ENCODE measurements around the gene KDELR1. TPM values are rescaled to one million over a fixed set of nuclear protein-coding genes. Genes with fewer than 3 reads are reported as not detected.
A peak's percentile ranks its signal among the peaks of the same experiment; 100 is the strongest.

KDELR1 gene
- total RNA-seq, 1 donor from 2014 or later, result 325 TPM

- Mint-ChIP-seq H3K4me3 (ENCODE audit: unreplicated experiment) (no peak overlapping the region), H3K27me3 (ENCODE audit: unreplicated experiment) (peaks cover 3% of the 10 kb centered on the region), H3K9me3 (ENCODE audit: unreplicated experiment) (no peaks in the 10 kb centered on the region), H3K27ac (ENCODE audit: unreplicated experiment) (no peak overlapping the region), H3K36me3 (ENCODE audit: low read depth, unreplicated experiment) (peaks cover 5% of the 10 kb centered on the region), H3K4me1 (ENCODE audit: unreplicated experiment) (peaks cover 6% of the 10 kb centered on the region)
- DNase-seq (ENCODE audit: low spot score), result no peak
- TF ChIP-seq CTCF (IDR thresholded peaks at IDR 0.05; ENCODE audit: unreplicated experiment), result no peak
Observed at GRCh38 chr19:48355365-48355954, 35.9 kb downstream of the KDELR1 start.

- H3K4me1 Mint-ChIP-seq (ENCODE audit: unreplicated experiment), result no peaks in the 10 kb centered on the region
- no peak for TF ChIP-seq CTCF (IDR thresholded peaks at IDR 0.05; ENCODE audit: unreplicated experiment)
- H3K36me3 Mint-ChIP-seq (ENCODE audit: low read depth, unreplicated experiment), result peaks cover 5% of the 10 kb centered on the region
- H3K9me3 Mint-ChIP-seq (ENCODE audit: unreplicated experiment), result no peaks in the 10 kb centered on the region
- H3K4me3 Mint-ChIP-seq (ENCODE audit: unreplicated experiment), result no peak overlapping the region
- no peak for DNase-seq (ENCODE audit: low spot score)
- H3K27me3 Mint-ChIP-seq (ENCODE audit: unreplicated experiment), result peaks cover 3% of the 10 kb centered on the region
- H3K27ac Mint-ChIP-seq (ENCODE audit: unreplicated experiment), result no peak overlapping the region
Observed at GRCh38 chr19:48354332-48354992, 36.9 kb downstream of the KDELR1 start.

- Mint-ChIP-seq H3K4me1 (ENCODE audit: unreplicated experiment) (no peaks in the 10 kb centered on the region), H3K9me3 (ENCODE audit: unreplicated experiment) (no peaks in the 10 kb centered on the region), H3K27me3 (ENCODE audit: unreplicated experiment) (peaks cover 1% of the 10 kb centered on the region), H3K36me3 (ENCODE audit: low read depth, unreplicated experiment) (peaks cover 4% of the 10 kb centered on the region), H3K4me3 (ENCODE audit: unreplicated experiment) (no peak overlapping the region), H3K27ac (ENCODE audit: unreplicated experiment) (no peak overlapping the region)
- no peak for TF ChIP-seq CTCF (IDR thresholded peaks at IDR 0.05; ENCODE audit: unreplicated experiment)
- DNase-seq (ENCODE audit: low spot score), result no peak
Observed at GRCh38 chr19:48353677-48354076, 37.7 kb downstream of the KDELR1 start.

GRCh38 chr19:48351341-48351752, 40.0 kb downstream of the KDELR1 start:
- Mint-ChIP-seq H3K36me3 (ENCODE audit: low read depth, unreplicated experiment) (no peaks in the 10 kb centered on the region), H3K9me3 (ENCODE audit: unreplicated experiment) (no peaks in the 10 kb centered on the region), H3K27ac (ENCODE audit: unreplicated experiment) (peak overlapping the region; percentile 15), H3K4me1 (ENCODE audit: unreplicated experiment) (no peaks in the 10 kb centered on the region), H3K4me3 (ENCODE audit: unreplicated experiment) (no peak overlapping the region), H3K27me3 (ENCODE audit: unreplicated experiment) (no peaks in the 10 kb centered on the region)
- peak; percentile 73 for TF ChIP-seq CTCF (IDR thresholded peaks at IDR 0.05; ENCODE audit: unreplicated experiment)
- DNase-seq (ENCODE audit: low spot score), result peak; percentile 81

- no peak for TF ChIP-seq CTCF (IDR thresholded peaks at IDR 0.05; ENCODE audit: unreplicated experiment)
- no peaks in the 10 kb centered on the region for H3K9me3 Mint-ChIP-seq (ENCODE audit: unreplicated experiment)
- H3K27me3 Mint-ChIP-seq (ENCODE audit: unreplicated experiment), result no peaks in the 10 kb centered on the region
- H3K27ac Mint-ChIP-seq (ENCODE audit: unreplicated experiment), result peak overlapping the region; percentile 15
- no peak overlapping the region for H3K4me3 Mint-ChIP-seq (ENCODE audit: unreplicated experiment)
- H3K4me1 Mint-ChIP-seq (ENCODE audit: unreplicated experiment), result no peaks in the 10 kb centered on the region
- H3K36me3 Mint-ChIP-seq (ENCODE audit: low read depth, unreplicated experiment), result no peaks in the 10 kb centered on the region
- no peak for DNase-seq (ENCODE audit: low spot score)
Observed at GRCh38 chr19:48350856-48351255, 40.5 kb downstream of the KDELR1 start.
